Measurements from ENCODE around the gene FAM161A.

The FAM161A gene

DNA sequence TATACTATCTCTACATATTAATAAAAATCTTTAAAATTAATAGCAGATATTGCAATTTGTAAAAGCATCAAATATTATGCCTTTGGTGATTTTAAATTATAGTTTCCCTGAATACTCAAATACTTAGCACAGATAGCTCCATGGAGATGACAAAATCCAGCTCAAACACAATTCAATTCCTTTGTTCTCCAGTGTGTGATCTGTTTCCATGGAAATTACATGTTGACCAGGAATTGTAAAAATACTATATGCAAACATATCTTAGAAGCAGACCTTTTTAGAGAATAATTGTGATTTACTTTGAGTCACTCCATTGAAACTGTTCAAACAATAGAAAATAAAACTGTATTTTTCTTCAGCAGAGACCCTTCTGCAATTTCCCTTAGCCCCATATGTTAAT is 68.3 kb downstream of the FAM161A start:
- DNase-seq (ENCODE audit: low spot score) = no peak

DNA sequence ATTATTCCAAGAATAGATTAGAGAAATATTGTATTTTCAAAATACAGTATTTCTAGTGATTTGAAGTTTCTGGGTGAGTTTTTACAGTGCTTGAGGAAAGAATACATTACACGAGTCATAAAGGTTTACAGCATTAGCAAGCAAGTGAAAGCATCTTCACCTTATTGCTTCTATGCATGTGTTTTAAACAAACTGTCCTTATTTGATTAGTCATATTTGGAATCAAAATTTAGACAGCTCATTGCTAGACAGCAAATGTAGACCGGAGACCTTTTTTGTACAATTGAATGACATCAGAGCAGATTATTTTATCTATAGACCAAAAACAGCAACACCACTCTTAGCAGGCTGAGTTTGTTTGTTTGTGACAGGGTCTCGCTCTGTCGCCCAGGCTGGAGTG is 69.2 kb downstream of the FAM161A start:
- DNase-seq (ENCODE audit: low spot score) = no peak

DNA sequence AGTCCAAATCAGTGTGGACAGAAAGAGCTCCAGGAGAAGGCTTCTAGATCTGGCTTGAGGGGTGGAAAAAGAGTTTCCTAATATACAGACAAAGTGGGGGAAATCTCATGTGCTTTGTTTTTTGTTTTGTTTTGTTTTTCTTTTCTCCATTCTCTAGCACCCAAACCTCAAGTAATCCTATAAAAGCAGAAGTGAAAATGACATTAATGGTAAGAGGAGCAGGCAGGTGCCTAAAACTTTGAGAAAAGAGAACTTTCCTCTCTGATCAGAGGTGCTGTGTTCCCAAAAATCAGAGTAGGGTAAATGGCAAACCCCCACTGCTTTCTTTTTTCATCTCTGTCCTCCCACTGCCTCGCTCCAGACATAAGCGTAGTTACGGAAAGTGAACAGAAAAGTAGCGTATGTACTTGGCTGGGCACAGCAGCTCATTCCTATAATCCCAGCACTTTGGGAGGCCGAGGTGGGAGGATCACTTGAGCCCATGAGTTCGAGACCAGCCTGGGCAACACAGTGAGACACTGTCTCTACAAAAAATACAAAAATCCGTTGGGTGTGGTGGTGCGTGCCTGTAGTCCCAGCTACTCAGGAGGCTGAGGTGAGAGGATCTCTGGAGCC is 77.8 kb downstream of the FAM161A start:
- no peak for DNase-seq (ENCODE audit: low spot score)

Data from GM03348 (cell line).